HG02642 (cell line): ENCODE results near the gene OSBP2.
"Not testable (repeated sequence)": the region's sequence is repeated elsewhere in the genome, so short reads cannot be mapped to it uniquely, and the experiment has no call there.

ENCODE experiments used
- ATAC-seq: cut with Tn5 transposase; IDR thresholded peaks from one replicate; pipeline ENCODE4 v1.9.1; 2021; ENCODE audit warnings: mild to moderate bottlenecking; ENCODE audit not compliant: unreplicated experiment, poor library complexity

Gene OSBP2

GRCh38 chr22:30754521-30754920 lies 59.8 kb downstream of the OSBP2 start:
- ATAC-seq: no peak

GRCh38 chr22:30754971-30755758 lies 60.5 kb downstream of the OSBP2 start:
- no peak for ATAC-seq

GRCh38 chr22:30755759-30756124 lies 61.1 kb downstream of the OSBP2 start:
- no peak for ATAC-seq

DNA sequence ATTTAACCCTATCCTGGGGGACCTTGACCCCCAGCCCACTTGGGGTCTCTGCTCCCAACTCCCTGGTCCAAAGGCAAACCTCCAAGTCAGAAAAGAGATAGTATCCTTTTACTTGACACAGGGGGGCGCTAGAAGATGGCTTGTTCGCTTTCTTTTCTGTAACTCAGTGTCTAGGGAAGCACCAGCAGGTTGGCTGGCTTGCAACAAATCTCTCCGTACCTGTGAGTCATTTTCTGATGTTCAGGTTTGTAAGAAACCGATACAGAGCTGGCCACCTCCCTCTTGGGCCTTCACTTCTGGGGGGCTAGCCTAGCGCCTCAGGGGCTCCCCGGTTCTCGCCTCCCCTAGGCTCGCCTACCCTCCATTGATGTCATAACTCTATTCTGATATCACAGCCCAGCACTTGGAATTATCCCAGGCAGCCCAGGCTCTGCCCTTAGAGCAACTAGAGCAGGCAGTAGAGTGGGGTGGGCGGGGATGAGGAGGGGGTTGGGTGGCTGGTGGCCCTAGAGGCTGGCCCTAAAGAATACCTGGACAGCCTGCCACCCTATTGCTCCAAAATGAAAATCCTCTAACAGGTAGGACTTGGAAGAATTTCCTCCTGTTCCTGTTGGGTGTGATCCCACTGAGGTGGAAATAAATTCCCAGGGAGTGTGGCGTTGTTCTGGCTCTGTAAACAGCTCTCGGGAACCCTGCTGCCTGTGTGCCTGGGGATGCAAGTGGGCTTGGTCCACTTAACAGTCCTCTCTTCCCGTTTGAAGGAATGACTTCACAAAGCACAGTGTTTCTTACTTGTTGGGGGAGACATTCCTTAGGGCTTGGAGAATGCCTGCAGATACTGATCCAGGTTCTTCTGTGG lies 69.4 kb downstream of the OSBP2 start:
- no peak for ATAC-seq

- no peak for ATAC-seq
Measured at GRCh38 chr22:30767661-30768060, 73.0 kb downstream of the OSBP2 start.

- no peak for ATAC-seq
Measured at GRCh38 chr22:30770716-30771115, 76.0 kb downstream of the OSBP2 start.

DNA sequence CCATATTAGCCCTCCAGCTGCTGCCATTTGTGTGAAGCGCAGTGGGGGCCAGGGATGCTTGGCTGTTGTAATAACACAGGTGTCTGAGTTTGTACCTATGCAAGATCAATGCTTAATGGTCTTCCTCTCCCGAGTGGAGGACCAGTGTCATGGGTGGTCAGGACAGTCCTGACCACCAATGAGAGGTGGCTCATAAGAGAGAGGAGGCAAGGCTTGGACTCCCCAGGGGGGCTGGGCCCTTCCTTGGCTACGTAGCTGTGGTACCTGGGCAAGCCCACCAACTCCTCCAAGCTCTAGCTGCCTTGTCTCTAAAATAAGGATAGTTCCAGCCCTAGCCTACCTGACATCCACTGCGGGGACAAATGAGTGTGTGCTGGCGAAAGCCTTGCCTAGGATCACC lies 79.2 kb downstream of the OSBP2 start:
- no peak for ATAC-seq

- ATAC-seq: no peak
Measured at GRCh38 chr22:30774566-30774965, 79.9 kb downstream of the OSBP2 start.

DNA sequence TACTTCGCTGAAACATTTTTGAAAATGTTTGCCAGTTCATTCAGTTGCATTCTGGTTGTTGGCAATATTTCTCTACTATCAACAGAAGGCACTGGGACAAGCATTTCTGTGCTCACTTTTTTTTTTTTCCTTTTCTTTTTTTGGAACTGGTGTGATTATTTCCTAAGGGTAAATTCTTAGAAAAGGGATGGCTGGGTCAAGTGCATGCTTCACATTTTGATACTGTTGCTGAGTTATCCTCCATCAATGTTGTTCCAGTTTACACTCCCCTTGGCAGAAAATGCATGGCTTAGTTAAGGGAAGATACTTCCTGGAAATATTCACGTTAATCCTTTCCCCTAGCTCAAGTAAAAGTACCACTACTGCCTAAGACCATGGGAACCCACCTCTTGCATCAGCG lies 81.8 kb downstream of the OSBP2 start:
- ATAC-seq: no peak

- ATAC-seq: not testable (repeated sequence)
Measured at GRCh38 chr22:30777146-30777545, 82.5 kb downstream of the OSBP2 start.

DNA sequence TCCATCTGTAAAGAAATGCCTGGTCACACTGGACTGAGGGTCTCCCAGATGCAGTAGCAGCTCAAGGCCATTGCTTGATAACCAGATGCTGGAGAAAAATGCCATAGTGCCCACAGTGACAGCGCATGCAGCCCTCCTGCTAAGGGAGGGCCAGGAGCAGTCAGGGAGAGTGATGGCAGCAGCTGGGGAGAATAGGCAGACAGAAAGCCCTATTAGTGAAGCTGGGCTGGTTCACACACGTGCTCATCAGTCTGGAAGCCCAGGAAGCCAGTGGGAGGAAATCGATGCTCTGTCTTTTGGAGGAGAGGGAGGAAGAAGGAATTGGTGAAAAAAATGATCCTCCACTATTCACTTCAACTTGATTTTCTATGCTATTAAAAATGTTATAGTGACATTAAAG lies 82.9 kb downstream of the OSBP2 start:
- ATAC-seq: no peak

- no peak for ATAC-seq
Measured at GRCh38 chr22:30778261-30778660, 83.6 kb downstream of the OSBP2 start.

DNA sequence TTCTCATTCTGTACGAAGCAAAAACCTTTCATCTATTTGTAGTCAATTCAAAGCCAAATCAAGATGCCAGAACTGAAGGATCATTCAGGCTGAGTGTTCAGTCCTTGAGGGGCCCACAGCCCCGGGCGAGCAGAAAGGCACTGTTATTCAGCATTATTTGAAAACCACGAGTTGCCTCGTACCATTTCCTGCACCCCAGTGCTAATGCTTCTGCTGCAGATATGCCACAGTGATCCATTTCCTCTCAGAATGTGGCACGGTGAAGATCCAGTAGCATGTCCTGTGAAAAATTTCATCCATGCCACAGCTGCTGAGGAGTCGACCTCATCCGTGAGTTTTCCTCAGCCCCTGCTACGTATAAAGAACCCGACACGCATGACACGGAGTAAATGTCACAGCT lies 85.4 kb downstream of the OSBP2 start:
- no peak for ATAC-seq

GRCh38 chr22:30781271-30781875 lies 86.7 kb downstream of the OSBP2 start:
- no peak for ATAC-seq

GRCh38 chr22:30782613-30783012 lies 87.9 kb downstream of the OSBP2 start:
- no peak for ATAC-seq

- ATAC-seq: no peak
Measured at GRCh38 chr22:30783021-30783420, 88.3 kb downstream of the OSBP2 start.

- no peak for ATAC-seq
Measured at GRCh38 chr22:30785527-30785926, 90.9 kb downstream of the OSBP2 start.

DNA sequence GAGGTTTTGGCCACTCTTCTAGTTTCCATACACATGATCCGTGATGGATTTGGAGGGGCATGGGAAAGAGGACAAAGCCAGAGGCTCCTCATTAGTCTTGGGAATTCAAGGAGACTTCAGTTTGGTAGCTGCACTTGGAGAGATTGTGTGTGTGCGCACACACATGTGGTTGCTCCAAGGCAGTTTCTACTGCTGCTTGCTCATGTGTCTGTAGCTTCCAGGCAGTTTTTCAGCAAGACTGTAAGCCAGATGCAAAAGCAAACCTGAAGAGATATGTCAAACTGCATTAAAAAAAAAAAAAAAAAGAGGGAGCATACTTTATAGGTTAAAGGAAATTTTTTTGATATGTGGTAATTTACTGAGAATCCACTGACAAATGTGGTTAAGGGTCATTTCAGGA lies 95.7 kb downstream of the OSBP2 start:
- no peak for ATAC-seq

DNA sequence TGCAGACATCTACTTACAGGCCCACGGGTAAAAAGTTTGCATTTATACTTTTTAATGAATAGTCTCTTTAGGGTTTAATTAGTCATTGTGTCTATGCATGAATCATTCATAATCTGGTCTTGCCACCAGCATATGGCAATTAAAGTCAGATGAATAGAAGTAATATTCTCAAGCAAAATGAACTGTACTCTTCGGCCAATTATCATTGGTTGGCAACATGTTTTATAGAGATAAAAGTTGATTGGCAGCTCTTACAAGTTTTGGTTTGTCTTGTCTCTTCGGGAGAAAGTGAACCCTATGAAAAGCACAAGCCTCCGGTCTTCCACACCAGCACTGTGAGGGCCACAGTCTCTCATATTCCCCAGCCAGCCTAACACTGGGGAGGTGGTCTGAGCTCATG lies 97.8 kb downstream of the OSBP2 start:
- ATAC-seq: no peak

- no peak for ATAC-seq
Measured at GRCh38 chr22:30795118-30795517, 100.4 kb downstream of the OSBP2 start.

- ATAC-seq: no peak
Measured at GRCh38 chr22:30801695-30802094, 107.0 kb downstream of the OSBP2 start.
